ENCODE results near the gene MAN1A2. TPM values are rescaled to one million over a fixed set of nuclear protein-coding genes. Genes with fewer than 3 reads are reported as not detected.

The MAN1A2 gene
- total and polyA plus RNA-seq, 2 experiments from 2014 or later = 22.8 to 48.1 TPM

- WGBS, 2 experiments (ENCODE audit: low coverage in 1 of 2, low lambda C conversion rate in 2 of 2, missing lambda C conversion rate in 2 of 2) = 74 to 79% methylated on average over 8 of the region's 8 CpGs
- Histone ChIP-seq H3K9me2 (ENCODE audit: insufficient read depth) (no peaks in the 10 kb centered on the region), H2AFZ (no peak overlapping the region), H3K79me2 (ENCODE audit: insufficient read depth) (no peaks in the 10 kb centered on the region), H3K4me1 (ENCODE audit: insufficient read depth) (no peaks in the 10 kb centered on the region), H3F3A (ENCODE audit: insufficient read depth) (no peaks in the 10 kb centered on the region), H3K36me3 (ENCODE audit: low read depth) (no peaks in the 10 kb centered on the region), H3K27ac (no peak overlapping the region), H3K27me3 (replicated peaks; ENCODE audit: insufficient read depth) (no peaks in the 10 kb centered on the region), H3K4me2 (ENCODE audit: unreplicated experiment) (no peak overlapping the region), H3K9ac (no peak overlapping the region), H4K20me1 (ENCODE audit: insufficient read depth) (no peaks in the 10 kb centered on the region), H3K4me3 (no peak overlapping the region), H3K9me3 (ENCODE audit: low read depth) (no peaks in the 10 kb centered on the region)
- in situ Hi-C loops (cut with MboI) = no loop called here
- TF ChIP-seq EZH2 (IDR thresholded peaks at IDR 0.05; ENCODE audit: insufficient read depth, poor library complexity, severe bottlenecking) (no peak), EZH2phosphoT487 (IDR thresholded peaks at IDR 0.05; ENCODE audit: insufficient read depth, low read depth) (no peak)
- DNase-seq = no peak
These were observed 208.5 kb downstream of the MAN1A2 start for GRCh38 chr1:117575586-117576225.

GRCh38 chr1:117576236-117576635 is 209.0 kb downstream of the MAN1A2 start:
- no peaks in the 10 kb centered on the region for H3K27me3 ChIP-seq (replicated peaks; ENCODE audit: insufficient read depth)
- no peaks in the 10 kb centered on the region for H3K36me3 ChIP-seq (ENCODE audit: low read depth)
- no peak for TF ChIP-seq EZH2phosphoT487 (IDR thresholded peaks at IDR 0.05; ENCODE audit: insufficient read depth, low read depth)
- no peak for TF ChIP-seq EZH2 (IDR thresholded peaks at IDR 0.05; ENCODE audit: insufficient read depth, poor library complexity, severe bottlenecking)
- no peak overlapping the region for H2AFZ ChIP-seq
- WGBS, 2 experiments (ENCODE audit: low coverage in 1 of 2, low lambda C conversion rate in 2 of 2, missing lambda C conversion rate in 2 of 2) = 80 to 84% methylated on average over 3 of the region's 3 CpGs
- H3K27ac ChIP-seq = no peak overlapping the region
- H4K20me1 ChIP-seq (ENCODE audit: insufficient read depth) = no peaks in the 10 kb centered on the region
- H3K79me2 ChIP-seq (ENCODE audit: insufficient read depth) = no peaks in the 10 kb centered on the region
- H3F3A ChIP-seq (ENCODE audit: insufficient read depth) = no peaks in the 10 kb centered on the region
- in situ Hi-C loops (cut with MboI) = no loop called here
- no peak overlapping the region for H3K4me2 ChIP-seq (ENCODE audit: unreplicated experiment)
- H3K9ac ChIP-seq = no peak overlapping the region
- H3K9me3 ChIP-seq (ENCODE audit: low read depth) = no peaks in the 10 kb centered on the region
- no peak for DNase-seq
- no peaks in the 10 kb centered on the region for H3K4me1 ChIP-seq (ENCODE audit: insufficient read depth)
- H3K9me2 ChIP-seq (ENCODE audit: insufficient read depth) = no peaks in the 10 kb centered on the region
- H3K4me3 ChIP-seq = no peak overlapping the region

GRCh38 chr1:117577191-117577885 is 210.1 kb downstream of the MAN1A2 start:
- TF ChIP-seq EZH2 (IDR thresholded peaks at IDR 0.05; ENCODE audit: insufficient read depth, poor library complexity, severe bottlenecking) (no peak), EZH2phosphoT487 (IDR thresholded peaks at IDR 0.05; ENCODE audit: insufficient read depth, low read depth) (no peak)
- in situ Hi-C loops (cut with MboI) = no loop called here
- no peak for DNase-seq
- no peak overlapping the region for H2AFZ ChIP-seq
- no peaks in the 10 kb centered on the region for H4K20me1 ChIP-seq (ENCODE audit: insufficient read depth)
- H3K36me3 ChIP-seq (ENCODE audit: low read depth) = no peaks in the 10 kb centered on the region
- no peak overlapping the region for H3K4me3 ChIP-seq
- no peaks in the 10 kb centered on the region for H3K27me3 ChIP-seq (replicated peaks; ENCODE audit: insufficient read depth)
- no peak overlapping the region for H3K9ac ChIP-seq
- H3F3A ChIP-seq (ENCODE audit: insufficient read depth) = no peaks in the 10 kb centered on the region
- 58 to 62% methylated on average over 1 to 2 of the region's 2 CpGs for WGBS, 2 experiments (ENCODE audit: low coverage in 1 of 2, low lambda C conversion rate in 2 of 2, missing lambda C conversion rate in 2 of 2)
- H3K4me2 ChIP-seq (ENCODE audit: unreplicated experiment) = no peak overlapping the region
- H3K27ac ChIP-seq = no peak overlapping the region
- no peaks in the 10 kb centered on the region for H3K79me2 ChIP-seq (ENCODE audit: insufficient read depth)
- no peaks in the 10 kb centered on the region for H3K9me2 ChIP-seq (ENCODE audit: insufficient read depth)
- no peaks in the 10 kb centered on the region for H3K9me3 ChIP-seq (ENCODE audit: low read depth)
- no peaks in the 10 kb centered on the region for H3K4me1 ChIP-seq (ENCODE audit: insufficient read depth)

DNA sequence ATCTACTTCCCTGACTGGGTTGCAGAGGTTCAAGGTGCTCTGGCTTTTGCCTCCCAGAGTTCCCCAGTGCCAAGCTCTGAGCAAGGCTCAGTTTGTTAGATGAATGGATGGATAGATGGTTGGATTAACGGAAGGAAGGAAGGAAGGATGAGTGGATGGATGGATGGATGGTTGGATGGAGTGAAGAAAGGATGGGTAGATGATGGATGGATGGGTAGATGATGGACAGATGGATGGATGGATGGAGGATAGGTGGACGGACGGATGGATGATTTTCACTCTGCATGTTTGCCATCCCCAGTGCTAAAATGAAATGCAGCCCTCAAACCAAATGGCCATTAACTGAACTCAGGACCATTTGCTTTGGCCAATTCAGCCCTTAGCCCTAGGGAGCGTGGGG is 211.2 kb downstream of the MAN1A2 start:
- H2AFZ ChIP-seq = no peak overlapping the region
- in situ Hi-C loops (cut with MboI) = no loop called here
- no peaks in the 10 kb centered on the region for H3K9me2 ChIP-seq (ENCODE audit: insufficient read depth)
- WGBS, 2 experiments (ENCODE audit: low coverage in 1 of 2, low lambda C conversion rate in 2 of 2, missing lambda C conversion rate in 2 of 2) = 54 to 55% methylated on average over 4 of the region's 4 CpGs
- H3K27me3 ChIP-seq (replicated peaks; ENCODE audit: insufficient read depth) = no peaks in the 10 kb centered on the region
- H4K20me1 ChIP-seq (ENCODE audit: insufficient read depth) = no peaks in the 10 kb centered on the region
- TF ChIP-seq EZH2 (IDR thresholded peaks at IDR 0.05; ENCODE audit: insufficient read depth, poor library complexity, severe bottlenecking) (no peak), EZH2phosphoT487 (IDR thresholded peaks at IDR 0.05; ENCODE audit: insufficient read depth, low read depth) (no peak)
- H3K36me3 ChIP-seq (ENCODE audit: low read depth) = no peaks in the 10 kb centered on the region
- H3K9me3 ChIP-seq (ENCODE audit: low read depth) = no peaks in the 10 kb centered on the region
- H3K27ac ChIP-seq = no peak overlapping the region
- H3K4me1 ChIP-seq (ENCODE audit: insufficient read depth) = no peaks in the 10 kb centered on the region
- no peak overlapping the region for H3K9ac ChIP-seq
- no peak overlapping the region for H3K4me2 ChIP-seq (ENCODE audit: unreplicated experiment)
- DNase-seq = no peak
- no peaks in the 10 kb centered on the region for H3F3A ChIP-seq (ENCODE audit: insufficient read depth)
- H3K79me2 ChIP-seq (ENCODE audit: insufficient read depth) = no peaks in the 10 kb centered on the region
- no peak overlapping the region for H3K4me3 ChIP-seq

Other genes starting within 250 kb of the MAN1A2 start
- gene TRIM45, start 245.7 kb upstream of the MAN1A2 start, total RNA-seq (2014; rRNA removed; shearing (Covaris generic)) = 0.51 and 0.76 TPM in 2 replicates
- 0.44 and 1.4 TPM in 2 replicates for gene TRIM45, start 245.7 kb upstream of the MAN1A2 start, polyA plus RNA-seq (2016; fragmentation: Nextera tagmentation; extraction: Ambion mirVana)
- gene VTCN1, start 156.5 kb upstream of the MAN1A2 start, total RNA-seq (2014; rRNA removed; shearing (Covaris generic)) = not detected in 2 replicates
- not detected in 2 replicates for gene VTCN1, start 156.5 kb upstream of the MAN1A2 start, polyA plus RNA-seq (2016; fragmentation: Nextera tagmentation; extraction: Ambion mirVana)
- 0.25 TPM in 1 of 2 replicates, not detected in the other for gene TENT5C, start 238.6 kb downstream of the MAN1A2 start, total RNA-seq (2014; rRNA removed; shearing (Covaris generic))
- gene TENT5C, start 238.6 kb downstream of the MAN1A2 start, polyA plus RNA-seq (2016; fragmentation: Nextera tagmentation; extraction: Ambion mirVana) = 0.19 and 0.20 TPM in 2 replicates